Tibial artery (tissue), 4 donors: ENCODE data around the gene NEU2.

Experiments
- DNase-seq, 2 donors: peaks; one replicate each; pipeline ENCODE4 v3.0.0-alpha.2; 2019
- H3K27ac ChIP-seq, 2 donors: fragments of 200-600 bp; sonication (generic) in 1 of 2; 1 replicate in 1 of 2; 2 replicates in 1 of 2; pipeline ENCODE4 v1.5.1; 2018 to 2019; ENCODE audit warnings: mild to moderate bottlenecking in 1 of 2
- H3K27me3 ChIP-seq, 2 donors: fragments of 200-600 bp; sonication (generic) in 1 of 2; one replicate each; pipeline versions ENCODE4 v1.5.1 to v1.6.0; 2016 to 2019
- H3K36me3 ChIP-seq, 3 donors: fragments of 200-600 bp; sonication (generic) in 2 of 3; one replicate each; pipeline ENCODE4 v1.5.1; 2016 to 2019; ENCODE audit warnings: mild to moderate bottlenecking in 2 of 3
- H3K4me1 ChIP-seq, 4 donors: fragments of 200-600 bp; sonication (generic) in 2 of 4; 1 replicate in 3 of 4; 2 replicates in 1 of 4; pipeline ENCODE4 v1.5.1; 2016 to 2019
- H3K4me3 ChIP-seq, 2 donors: fragments of 200-600 bp; sonication (generic) in 1 of 2; 1 replicate in 1 of 2; 2 replicates in 1 of 2; pipeline ENCODE4 v1.5.1; 2018 to 2019; ENCODE audit warnings: mild to moderate bottlenecking in 2 of 2
- H3K9me3 ChIP-seq, 3 donors: fragments of 200-600 bp; sonication (generic) in 1 of 3; one replicate each; pipeline ENCODE4 v1.5.1; 2016 to 2019
- intact Hi-C: fragments of 100-400 bp; cut with DNase I; formaldehyde crosslinking; loops from one replicate; pipeline ENCODE4 v1.15.0; 2023; ENCODE audit warnings: low total_unique reads
- TF ChIP-seq, protein P1 (sequence below), 2 experiments: fragments of 200-600 bp in 1 of 2; fragments of 450-650 bp in 1 of 2; IDR thresholded peaks; one replicate each; pipeline ENCODE4 v1.5.1; 2017 to 2019; ENCODE audit warnings: antibody characterized with exemption in 2 of 2, mild to moderate bottlenecking in 1 of 2, moderate library complexity in 1 of 2

Gene NEU2

DNA sequence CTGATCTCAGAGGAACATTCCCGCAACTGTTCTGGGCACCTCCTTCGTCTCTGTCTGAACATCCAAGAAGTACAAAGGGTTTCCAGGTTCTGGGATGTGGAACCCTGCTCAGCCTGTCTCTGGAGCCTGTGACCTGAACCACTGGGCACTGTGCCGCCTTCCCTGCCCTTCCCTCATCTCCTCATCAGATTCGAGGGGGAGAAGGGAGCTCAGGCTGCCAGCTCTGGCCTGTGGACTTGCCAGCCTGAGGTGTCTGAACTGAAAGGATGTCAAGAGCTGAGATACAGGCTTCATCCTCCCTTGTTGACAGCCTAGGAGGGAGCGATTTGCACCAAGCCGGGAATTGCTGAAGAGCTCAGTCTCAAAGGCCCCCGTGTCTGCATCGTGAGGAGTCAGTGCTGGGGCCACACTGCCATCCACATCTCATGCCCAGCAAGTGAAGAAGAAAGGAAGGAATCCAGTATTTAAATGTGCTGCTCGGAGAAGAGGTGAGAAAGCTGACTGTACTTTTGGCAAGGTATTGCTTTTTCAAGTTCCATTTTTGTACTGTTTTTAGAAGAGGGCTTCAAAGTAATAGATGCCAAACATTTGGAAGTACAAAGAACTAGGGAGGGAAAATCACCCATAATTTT is 12.6 kb downstream of the NEU2 start:
- H3K27ac ChIP-seq = no peak overlapping the region
- DNase-seq = no peak
- intact Hi-C loops = no loop called here
- no peaks in the 10 kb centered on the region for H3K4me1 ChIP-seq
- H3K27me3 ChIP-seq = peaks cover 0 to 10% of the 10 kb centered on the region in 2 donors
- TF ChIP-seq, protein P1, sequence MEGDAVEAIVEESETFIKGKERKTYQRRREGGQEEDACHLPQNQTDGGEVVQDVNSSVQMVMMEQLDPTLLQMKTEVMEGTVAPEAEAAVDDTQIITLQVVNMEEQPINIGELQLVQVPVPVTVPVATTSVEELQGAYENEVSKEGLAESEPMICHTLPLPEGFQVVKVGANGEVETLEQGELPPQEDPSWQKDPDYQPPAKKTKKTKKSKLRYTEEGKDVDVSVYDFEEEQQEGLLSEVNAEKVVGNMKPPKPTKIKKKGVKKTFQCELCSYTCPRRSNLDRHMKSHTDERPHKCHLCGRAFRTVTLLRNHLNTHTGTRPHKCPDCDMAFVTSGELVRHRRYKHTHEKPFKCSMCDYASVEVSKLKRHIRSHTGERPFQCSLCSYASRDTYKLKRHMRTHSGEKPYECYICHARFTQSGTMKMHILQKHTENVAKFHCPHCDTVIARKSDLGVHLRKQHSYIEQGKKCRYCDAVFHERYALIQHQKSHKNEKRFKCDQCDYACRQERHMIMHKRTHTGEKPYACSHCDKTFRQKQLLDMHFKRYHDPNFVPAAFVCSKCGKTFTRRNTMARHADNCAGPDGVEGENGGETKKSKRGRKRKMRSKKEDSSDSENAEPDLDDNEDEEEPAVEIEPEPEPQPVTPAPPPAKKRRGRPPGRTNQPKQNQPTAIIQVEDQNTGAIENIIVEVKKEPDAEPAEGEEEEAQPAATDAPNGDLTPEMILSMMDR (IDR thresholded peaks at IDR 0.05) = no peak
- no peaks in the 10 kb centered on the region for H3K36me3 ChIP-seq
- H3K9me3 ChIP-seq = no peaks in the 10 kb centered on the region
- H3K4me3 ChIP-seq = no peak overlapping the region

DNA sequence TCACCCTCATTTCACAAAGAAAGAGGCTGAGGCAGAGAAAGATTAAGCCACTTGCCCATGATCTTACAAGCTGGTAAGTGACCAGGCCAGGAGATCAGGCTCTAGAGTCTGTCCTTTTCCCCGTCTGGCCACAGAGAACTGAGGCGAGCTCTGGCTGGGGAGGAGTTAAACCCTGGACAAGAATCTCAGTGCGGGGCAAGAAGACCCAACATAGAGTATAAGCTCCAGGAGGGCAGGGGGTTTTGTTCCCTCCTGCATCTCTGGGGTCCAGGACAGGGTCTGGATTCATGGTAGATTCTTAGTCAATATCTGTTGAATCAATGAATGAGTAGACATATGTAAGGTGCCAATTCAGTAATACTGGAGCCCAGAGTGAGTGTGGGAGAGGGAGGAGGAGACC is 14.7 kb downstream of the NEU2 start:
- Histone ChIP-seq H3K27ac (no peak overlapping the region), H3K36me3 (no peaks in the 10 kb centered on the region), H3K4me1 (peaks cover 0 to 7% (median 2%) of the 10 kb centered on the region in 4 donors), H3K9me3 (no peaks in the 10 kb centered on the region), H3K27me3 (no peaks in the 10 kb centered on the region), H3K4me3 (no peak overlapping the region)
- no peak for DNase-seq
- TF ChIP-seq, protein P1 (IDR thresholded peaks at IDR 0.05) = no peak
- intact Hi-C loops = no loop called here

DNA sequence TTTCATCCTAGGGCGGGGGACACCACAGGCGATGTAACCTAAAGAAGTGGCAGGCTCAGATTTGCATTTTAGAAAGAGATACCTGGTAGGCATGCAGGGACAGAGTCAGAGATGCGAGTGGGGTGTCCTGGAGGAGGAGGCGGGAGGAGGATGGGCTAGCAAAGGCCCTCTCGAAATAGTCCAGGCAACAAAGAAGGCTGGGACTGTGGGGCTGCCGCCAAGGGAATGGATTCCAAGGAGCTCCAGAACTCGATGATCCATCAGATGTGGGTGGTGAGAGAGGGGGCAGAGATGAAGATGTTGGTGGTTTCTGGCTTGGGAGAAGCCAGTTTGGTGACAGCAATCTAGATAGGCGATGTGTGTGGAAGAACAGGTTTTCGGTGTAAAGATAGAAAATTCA is 15.2 kb downstream of the NEU2 start:
- H3K4me1 ChIP-seq = peaks cover 0 to 7% (median 2%) of the 10 kb centered on the region in 4 donors
- H3K9me3 ChIP-seq = no peaks in the 10 kb centered on the region
- intact Hi-C loops = no loop called here
- TF ChIP-seq, protein P1 (IDR thresholded peaks at IDR 0.05) = no peak
- H3K27ac ChIP-seq = no peak overlapping the region
- no peaks in the 10 kb centered on the region for H3K27me3 ChIP-seq
- no peaks in the 10 kb centered on the region for H3K36me3 ChIP-seq
- no peak overlapping the region for H3K4me3 ChIP-seq
- peak in 1 of 2 donors; percentile 29 for DNase-seq

DNA sequence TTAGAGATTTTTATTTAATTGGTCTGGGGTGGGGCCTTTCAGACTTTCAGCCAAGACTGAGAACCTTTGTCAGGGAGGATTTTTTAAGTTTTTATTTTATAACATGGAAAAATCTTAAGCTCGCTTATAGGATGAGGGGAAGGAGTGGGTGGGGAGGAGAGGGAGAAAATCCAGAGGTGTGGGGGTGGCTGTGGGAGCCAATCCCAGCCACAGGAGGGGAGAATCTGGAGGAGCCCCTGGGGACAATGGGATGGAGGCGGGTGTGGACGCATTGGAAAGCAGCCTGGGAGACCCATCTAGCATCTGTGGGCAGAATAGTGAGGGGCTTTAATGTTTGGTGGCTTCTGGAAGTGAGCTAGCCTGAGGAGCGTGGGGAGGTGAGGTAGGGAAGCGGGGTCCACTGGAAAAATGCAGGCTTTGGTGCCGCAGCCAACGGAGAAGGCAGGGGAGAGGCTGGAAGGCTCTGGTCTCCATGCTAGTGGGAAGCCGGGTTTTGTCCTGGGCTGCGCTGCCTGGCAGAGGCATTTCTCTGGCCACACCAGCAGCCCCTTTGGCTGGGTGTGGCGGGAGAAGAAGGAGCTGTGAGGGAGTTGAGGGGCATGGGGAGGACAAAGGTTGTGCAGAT is 16.2 kb downstream of the NEU2 start:
- Histone ChIP-seq H3K4me1 (peaks cover 0 to 7% (median 2%) of the 10 kb centered on the region in 4 donors), H3K4me3 (no peak overlapping the region), H3K27me3 (no peaks in the 10 kb centered on the region), H3K36me3 (no peaks in the 10 kb centered on the region), H3K9me3 (no peaks in the 10 kb centered on the region), H3K27ac (no peak overlapping the region)
- intact Hi-C loops = no loop called here
- peak in 1 of 2 donors; percentile 33 for DNase-seq
- TF ChIP-seq, protein P1 (IDR thresholded peaks at IDR 0.05) = no peak

DNA sequence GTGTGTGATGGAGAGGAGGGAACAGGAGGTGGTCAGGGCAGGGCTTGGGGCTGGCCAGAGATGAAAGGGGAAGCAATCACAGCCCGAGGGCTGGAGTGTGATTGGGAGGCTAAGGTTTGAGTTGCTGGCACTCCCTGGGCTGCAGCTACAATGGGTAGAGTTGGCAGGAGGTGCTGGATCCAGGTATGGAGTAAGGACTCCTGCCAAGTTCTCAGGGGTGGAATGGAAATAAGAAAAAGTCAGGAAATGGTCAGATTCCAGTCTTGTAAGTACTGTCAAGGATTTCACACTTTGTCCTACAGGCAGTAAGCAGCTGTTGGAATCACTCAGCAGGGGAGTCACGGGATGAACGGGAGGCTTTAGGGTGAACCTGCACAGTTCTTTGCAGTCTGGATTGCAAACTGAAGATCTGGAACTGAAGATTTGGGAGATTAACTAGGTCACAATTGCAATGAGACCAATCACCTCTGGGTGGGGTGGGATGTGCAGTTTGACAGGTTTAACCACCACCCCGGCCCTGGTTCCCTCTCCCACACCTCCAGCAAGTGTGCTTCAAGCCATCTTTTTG is 16.8 kb downstream of the NEU2 start:
- peak in 1 of 2 donors; percentile 44 for DNase-seq
- intact Hi-C loops = no loop called here
- no peaks in the 10 kb centered on the region for H3K27me3 ChIP-seq
- no peak overlapping the region for H3K4me3 ChIP-seq
- H3K36me3 ChIP-seq = no peaks in the 10 kb centered on the region
- H3K27ac ChIP-seq = no peak overlapping the region
- TF ChIP-seq, protein P1 (IDR thresholded peaks at IDR 0.05) = no peak
- H3K9me3 ChIP-seq = no peaks in the 10 kb centered on the region
- peaks cover 0 to 12% (median 5%) of the 10 kb centered on the region in 4 donors for H3K4me1 ChIP-seq
